ENCODE measurements around the gene STARD9.

STARD9 gene

GRCh38 chr15:42721016-42721415 is 145.6 kb downstream of the STARD9 start:
- ATAC-seq = no peak
- Mint-ChIP-seq H3K4me1 (no peaks in the 10 kb centered on the region), H3K27ac (no peak overlapping the region), H3K27me3 (no peaks in the 10 kb centered on the region), H3K9me3 (no peaks in the 10 kb centered on the region), H3K4me3 (no peak overlapping the region)
- DNase-seq = no peak

DNA sequence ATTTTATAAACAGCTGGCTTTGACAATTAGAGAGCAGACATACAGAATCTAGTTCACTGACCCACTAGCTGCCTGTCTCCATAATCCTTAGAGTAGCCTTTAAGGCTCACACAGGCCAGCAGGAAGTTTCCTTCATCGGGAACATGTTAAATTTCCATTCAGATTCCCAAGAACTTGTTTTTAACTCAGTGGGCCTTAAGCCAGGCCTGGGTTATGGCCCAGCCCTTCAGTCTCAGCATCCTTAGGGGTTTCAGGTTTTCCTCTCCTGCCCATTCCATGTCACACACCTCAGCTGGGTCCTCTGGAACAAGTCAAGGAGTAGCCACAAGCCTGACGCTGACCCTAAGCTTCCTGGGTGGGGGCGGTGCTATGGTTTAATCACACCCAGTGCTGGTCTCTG is 146.5 kb downstream of the STARD9 start:
- no peak for ATAC-seq
- no peak overlapping the region for H3K4me3 Mint-ChIP-seq
- H3K27ac Mint-ChIP-seq = peak overlapping the region in 1 of 2 donors; percentile 57
- H3K27me3 Mint-ChIP-seq = no peaks in the 10 kb centered on the region
- H3K9me3 Mint-ChIP-seq = no peaks in the 10 kb centered on the region
- H3K4me1 Mint-ChIP-seq = no peaks in the 10 kb centered on the region
- no peak for DNase-seq

DNA sequence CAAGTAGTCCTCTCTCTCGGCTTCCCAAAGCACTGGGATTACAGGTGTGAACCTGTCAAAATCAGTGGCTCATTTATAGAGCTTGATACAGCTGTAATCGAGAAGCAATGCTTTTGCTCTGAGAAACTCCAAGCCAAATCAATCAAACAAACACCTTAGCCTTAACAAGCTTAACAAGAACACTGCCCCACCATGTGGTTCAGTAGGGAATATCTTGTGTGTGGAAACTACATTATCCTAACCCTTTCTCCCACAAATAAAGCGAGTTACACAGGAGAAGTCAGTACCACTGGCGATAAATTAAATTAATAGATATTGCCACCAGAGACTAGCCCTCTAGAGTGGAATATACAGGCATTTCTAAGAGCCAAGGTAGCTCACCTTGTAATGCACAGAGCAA is 147.7 kb downstream of the STARD9 start:
- Mint-ChIP-seq H3K27me3 (no peaks in the 10 kb centered on the region), H3K4me1 (no peaks in the 10 kb centered on the region), H3K27ac (no peak overlapping the region), H3K4me3 (no peak overlapping the region), H3K9me3 (no peaks in the 10 kb centered on the region)
- DNase-seq (no peak), ATAC-seq (no peak)

GRCh38 chr15:42724276-42724675 is 148.9 kb downstream of the STARD9 start:
- H3K4me1 Mint-ChIP-seq = no peaks in the 10 kb centered on the region
- no peak overlapping the region for H3K27ac Mint-ChIP-seq
- ATAC-seq (no peak), DNase-seq (no peak)
- no peak overlapping the region for H3K4me3 Mint-ChIP-seq
- H3K9me3 Mint-ChIP-seq = no peaks in the 10 kb centered on the region
- no peaks in the 10 kb centered on the region for H3K27me3 Mint-ChIP-seq

DNA sequence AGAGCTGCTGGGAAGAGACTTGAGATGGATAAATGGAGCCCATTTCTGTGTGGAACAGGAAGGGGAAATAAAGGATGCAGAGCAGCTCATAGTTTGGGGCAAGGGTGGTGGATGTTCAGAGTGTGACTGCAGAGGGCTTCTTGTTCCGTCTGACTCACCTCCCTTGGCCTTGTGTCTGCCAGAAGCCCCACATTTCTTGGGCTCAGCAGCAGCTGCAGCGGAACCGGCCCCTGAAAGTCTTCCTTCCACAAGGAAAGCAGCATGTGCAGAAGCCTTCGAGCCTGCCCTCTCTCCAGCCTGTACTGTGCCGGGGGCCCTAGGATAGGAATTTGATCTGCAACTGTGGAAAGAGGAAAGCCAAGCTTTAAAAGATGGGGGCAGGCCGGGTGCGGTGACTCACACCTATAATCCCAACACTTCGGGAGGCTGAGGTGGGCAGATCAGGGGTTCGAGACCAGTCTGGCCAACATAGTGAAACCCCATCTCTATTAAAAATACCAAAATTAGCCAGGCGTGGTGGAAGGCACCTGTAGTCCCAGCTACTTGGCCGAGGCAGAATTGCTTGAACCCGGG is 150.0 kb downstream of the STARD9 start:
- ATAC-seq = no peak
- Mint-ChIP-seq H3K4me3 (no peak overlapping the region), H3K9me3 (no peaks in the 10 kb centered on the region), H3K4me1 (no peaks in the 10 kb centered on the region), H3K27me3 (no peaks in the 10 kb centered on the region), H3K27ac (no peak overlapping the region)
- no peak for DNase-seq

DNA sequence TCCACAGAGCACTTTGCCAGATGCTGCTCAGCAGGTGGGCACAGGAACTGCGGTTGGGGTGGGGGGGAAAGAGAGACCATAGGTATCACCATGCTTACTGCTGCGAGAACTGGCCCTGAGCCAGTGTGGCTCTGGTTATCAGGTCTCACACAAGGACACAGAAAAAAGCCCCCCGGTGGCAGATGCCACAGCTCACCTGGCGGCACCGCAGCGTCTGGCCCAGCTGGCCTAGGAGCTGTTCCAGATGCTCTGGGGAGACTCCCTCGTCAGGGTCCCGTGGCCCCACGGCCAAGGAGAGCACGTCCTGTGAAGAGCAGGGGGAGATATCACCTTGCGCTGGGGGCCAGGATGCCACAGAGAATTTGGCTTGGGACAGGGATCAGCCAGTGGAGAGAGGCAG is 150.7 kb downstream of the STARD9 start:
- Mint-ChIP-seq H3K4me3 (no peak overlapping the region), H3K9me3 (no peaks in the 10 kb centered on the region), H3K27ac (no peak overlapping the region), H3K4me1 (no peaks in the 10 kb centered on the region), H3K27me3 (no peaks in the 10 kb centered on the region)
- DNase-seq = no peak
- ATAC-seq = no peak

GRCh38 chr15:42727750-42728381 is 152.5 kb downstream of the STARD9 start:
- H3K4me3 Mint-ChIP-seq = no peak overlapping the region
- no peak overlapping the region for H3K27ac Mint-ChIP-seq
- no peaks in the 10 kb centered on the region for H3K27me3 Mint-ChIP-seq
- DNase-seq (no peak), ATAC-seq (no peak)
- H3K9me3 Mint-ChIP-seq = no peaks in the 10 kb centered on the region
- H3K4me1 Mint-ChIP-seq = peaks cover under 1% of the 10 kb centered on the region

DNA sequence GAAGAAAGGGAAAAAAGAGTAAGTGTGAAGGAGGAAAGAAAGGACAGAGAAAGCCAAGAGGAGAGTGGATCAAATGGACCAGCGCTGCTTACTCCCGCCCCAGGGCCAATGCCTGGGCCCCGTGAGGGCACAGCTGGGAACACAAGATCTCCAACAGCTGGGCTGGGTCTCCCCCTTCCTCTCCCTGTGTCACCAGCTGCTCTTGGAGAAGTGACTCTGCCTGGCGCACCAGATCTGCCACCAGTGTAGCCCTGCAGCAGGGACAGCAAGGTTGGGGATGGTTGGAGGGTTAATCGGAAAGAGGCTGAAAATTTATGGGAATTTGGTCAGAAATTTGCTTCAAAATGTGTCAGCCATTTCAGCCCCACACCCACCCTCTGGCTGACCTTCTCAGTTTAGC is 153.2 kb downstream of the STARD9 start:
- H3K27me3 Mint-ChIP-seq = no peaks in the 10 kb centered on the region
- DNase-seq (no peak), ATAC-seq (no peak)
- no peaks in the 10 kb centered on the region for H3K9me3 Mint-ChIP-seq
- H3K4me1 Mint-ChIP-seq = peaks cover 6% of the 10 kb centered on the region
- H3K27ac Mint-ChIP-seq = no peak overlapping the region
- H3K4me3 Mint-ChIP-seq = no peak overlapping the region

- Mint-ChIP-seq H3K9me3 (no peaks in the 10 kb centered on the region), H3K4me1 (peaks cover 6% of the 10 kb centered on the region), H3K4me3 (no peak overlapping the region), H3K27ac (peak overlapping the region in 1 of 2 donors; percentile 43), H3K27me3 (no peaks in the 10 kb centered on the region)
- DNase-seq = no peak
- ATAC-seq = no peak
These were observed 153.6 kb downstream of the STARD9 start for GRCh38 chr15:42728972-42729371.

DNA sequence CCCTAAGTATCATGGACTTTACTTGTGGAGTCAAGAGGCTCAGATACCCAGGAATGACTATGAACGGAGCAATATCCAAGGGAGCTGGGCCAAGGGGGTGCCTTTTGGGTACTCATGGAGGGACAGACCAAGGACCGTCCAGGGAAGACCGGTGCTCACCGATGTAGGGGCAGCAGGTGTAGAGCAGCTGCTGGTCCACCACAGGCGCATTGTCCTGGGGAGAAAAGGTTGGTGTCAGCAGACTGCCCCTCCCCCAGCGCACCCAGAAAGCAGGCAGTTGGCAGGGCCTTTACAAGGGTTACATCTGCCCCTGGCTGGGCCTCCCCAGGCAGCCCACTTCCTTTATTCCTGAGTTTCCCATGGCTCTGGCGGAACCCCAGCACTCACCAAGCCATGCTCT is 154.0 kb downstream of the STARD9 start:
- peak overlapping the region in 1 of 2 donors; percentile 43 for H3K27ac Mint-ChIP-seq
- H3K4me3 Mint-ChIP-seq = no peak overlapping the region
- no peak for ATAC-seq

DNA sequence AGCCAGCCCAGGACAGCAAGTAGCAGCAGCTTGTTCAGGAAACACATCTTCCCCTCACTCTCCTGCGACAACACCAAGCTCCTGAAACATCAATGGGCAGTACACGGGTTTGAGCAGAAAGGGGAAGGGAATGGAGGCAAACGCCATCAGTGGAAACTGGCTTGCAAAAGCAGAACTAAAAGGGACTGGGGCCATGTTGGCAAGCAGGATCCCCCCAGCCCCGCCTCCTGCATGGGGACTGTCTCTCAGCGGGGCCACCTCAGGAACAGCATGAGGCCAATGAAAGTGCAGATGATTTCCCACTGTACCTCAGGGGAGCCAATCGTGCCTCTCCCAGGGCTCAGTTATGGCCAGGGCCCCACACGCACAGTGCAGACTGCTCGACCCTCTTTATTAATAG is 154.7 kb downstream of the STARD9 start:
- no peaks in the 10 kb centered on the region for H3K27me3 Mint-ChIP-seq
- H3K4me1 Mint-ChIP-seq = peaks cover 11% of the 10 kb centered on the region
- ATAC-seq = no peak
- no peak for DNase-seq
- peak overlapping the region; percentile 72 to 94 for H3K27ac Mint-ChIP-seq
- H3K9me3 Mint-ChIP-seq = no peaks in the 10 kb centered on the region
- H3K4me3 Mint-ChIP-seq = no peak overlapping the region

More for the DNA sequence above, 154.0 kb downstream of the STARD9 start:
- H3K4me1 Mint-ChIP-seq = peaks cover 6% of the 10 kb centered on the region
- no peaks in the 10 kb centered on the region for H3K27me3 Mint-ChIP-seq
- H3K9me3 Mint-ChIP-seq = no peaks in the 10 kb centered on the region
- DNase-seq = no peak

- Mint-ChIP-seq H3K27me3 (no peaks in the 10 kb centered on the region), H3K9me3 (no peaks in the 10 kb centered on the region), H3K4me3 (no peak overlapping the region), H3K27ac (no peak overlapping the region), H3K4me1 (peaks cover 15% of the 10 kb centered on the region)
- no peak for DNase-seq
- no peak for ATAC-seq
These were observed 155.1 kb downstream of the STARD9 start for GRCh38 chr15:42730536-42730935.

DNA sequence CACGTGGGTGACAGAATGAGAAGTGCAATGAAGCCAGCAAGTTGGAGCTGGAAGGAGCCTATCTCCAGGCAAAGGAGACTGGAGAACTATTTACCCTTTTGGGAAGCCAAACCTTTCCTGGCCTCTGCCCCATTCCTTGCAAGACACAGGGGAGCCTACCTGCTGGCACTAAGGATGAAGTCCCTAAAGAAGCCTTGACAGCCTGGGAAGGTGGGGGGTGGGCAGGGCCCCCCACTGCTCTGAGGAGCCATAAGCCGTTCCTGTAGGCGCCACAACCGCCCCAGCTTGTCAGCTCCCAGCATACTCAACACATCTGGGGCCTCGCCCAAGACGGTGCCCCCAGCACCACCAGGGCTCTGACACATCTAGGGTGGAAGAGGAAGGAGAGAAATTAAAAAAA is 156.1 kb downstream of the STARD9 start:
- DNase-seq = no peak
- no peak for ATAC-seq
- H3K4me3 Mint-ChIP-seq = no peak overlapping the region
- peak overlapping the region in 1 of 2 donors; percentile 62 for H3K27ac Mint-ChIP-seq
- H3K9me3 Mint-ChIP-seq = no peaks in the 10 kb centered on the region
- no peaks in the 10 kb centered on the region for H3K27me3 Mint-ChIP-seq
- H3K4me1 Mint-ChIP-seq = peaks cover 22% of the 10 kb centered on the region

DNA sequence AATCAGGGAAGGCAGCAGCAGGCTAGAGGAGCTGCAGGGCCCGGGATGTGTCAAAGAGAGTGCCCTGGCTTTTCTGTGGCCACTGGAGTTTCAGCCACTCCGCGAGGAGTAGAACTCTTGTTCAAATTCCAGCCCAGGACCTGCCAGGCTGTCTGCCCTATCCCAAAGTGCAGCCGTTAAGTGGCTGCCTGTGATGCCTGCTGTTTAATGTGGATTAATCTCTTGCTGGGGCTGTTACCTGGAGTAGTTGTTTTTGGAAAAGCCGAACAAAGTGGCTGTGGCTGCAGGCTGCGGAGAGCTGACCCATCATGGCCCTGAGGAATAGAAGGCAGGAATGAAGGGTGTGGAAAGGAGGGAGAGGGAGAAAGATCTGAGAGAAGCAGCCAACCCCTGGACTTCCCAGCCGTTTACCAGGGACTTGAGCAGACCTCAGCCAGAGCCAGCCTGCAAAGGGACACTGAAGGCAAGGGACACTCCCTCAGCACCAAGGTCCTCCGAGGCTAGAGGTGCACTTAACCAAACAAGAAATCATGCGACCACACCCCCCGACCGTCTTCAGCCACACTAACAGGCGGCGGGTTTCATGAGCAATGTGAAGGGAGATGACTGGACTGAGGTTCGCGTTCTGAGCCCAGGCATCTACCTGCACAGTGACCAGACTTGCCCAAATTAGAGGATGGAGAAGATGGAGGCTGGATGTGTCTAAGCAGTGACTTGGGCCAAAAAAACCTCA is 156.9 kb downstream of the STARD9 start:
- H3K27ac Mint-ChIP-seq = no peak overlapping the region
- no peaks in the 10 kb centered on the region for H3K27me3 Mint-ChIP-seq
- DNase-seq (no peak), ATAC-seq (no peak)
- no peaks in the 10 kb centered on the region for H3K9me3 Mint-ChIP-seq
- H3K4me3 Mint-ChIP-seq = no peak overlapping the region
- H3K4me1 Mint-ChIP-seq = peaks cover 23% of the 10 kb centered on the region

GRCh38 chr15:42733027-42733426 is 157.6 kb downstream of the STARD9 start:
- Mint-ChIP-seq H3K27ac (peak overlapping the region in 1 of 2 donors; percentile 54), H3K9me3 (no peaks in the 10 kb centered on the region), H3K4me1 (peaks cover 30% of the 10 kb centered on the region), H3K4me3 (no peak overlapping the region), H3K27me3 (no peaks in the 10 kb centered on the region)
- no peak for DNase-seq
- ATAC-seq = no peak

GRCh38 chr15:42734076-42734672 is 158.8 kb downstream of the STARD9 start:
- Mint-ChIP-seq H3K4me1 (peaks cover 33% of the 10 kb centered on the region), H3K27me3 (no peaks in the 10 kb centered on the region), H3K27ac (peak overlapping the region in 1 of 2 donors; percentile 47), H3K4me3 (no peak overlapping the region), H3K9me3 (no peaks in the 10 kb centered on the region)
- ATAC-seq (no peak), DNase-seq (no peak)
